Loucy (cell line): ENCODE data around the gene SND1.

Experiments used
- H2AFZ ChIP-seq: fragments of 200-600 bp; sonication (generic); 2 replicates; pipeline ENCODE4 v1.6.0; 2016; ENCODE audit warnings: antibody characterized with exemption, mild to moderate bottlenecking, low read length, moderate library complexity
- H3F3A ChIP-seq: fragments of 200-600 bp; 2 replicates; pipeline ENCODE4 v1.6.0; 2016; ENCODE audit warnings: antibody characterized with exemption, low read depth, mild to moderate bottlenecking
- H3K27me3 ChIP-seq: fragments of 200-600 bp; sonication (generic); 2 replicates; pipeline ENCODE4 v1.6.1; 2014; ENCODE audit warnings: low read length, mild to moderate bottlenecking; ENCODE audit not compliant: insufficient read depth, poor library complexity, severe bottlenecking
- H3K36me3 ChIP-seq: fragments of 200-600 bp; sonication (generic); 2 replicates; pipeline ENCODE4 v1.6.1; 2016; ENCODE audit warnings: low read length; ENCODE audit not compliant: insufficient read depth
- H3K4me1 ChIP-seq: fragments of 200-600 bp; sonication (generic); 2 replicates; pipeline ENCODE4 v1.5.1; 2014; ENCODE audit warnings: low read length, mild to moderate bottlenecking; ENCODE audit not compliant: insufficient read depth, poor library complexity, severe bottlenecking
- H3K4me2 ChIP-seq: fragments of 200-600 bp; sonication (generic); 2 replicates; pipeline ENCODE4 v1.6.0; 2014; ENCODE audit warnings: antibody characterized with exemption, low read length, low read depth, mild to moderate bottlenecking; ENCODE audit not compliant: poor library complexity, severe bottlenecking
- H3K4me3 ChIP-seq: fragments of 200-600 bp; sonication (generic); 2 replicates; pipeline ENCODE4 v1.5.1; 2014; ENCODE audit warnings: low read length, mild to moderate bottlenecking, mixed read lengths; ENCODE audit not compliant: poor library complexity, severe bottlenecking
- H3K79me2 ChIP-seq: fragments of 200-600 bp; sonication (generic); 2 replicates; pipeline ENCODE4 v1.6.1; 2014; ENCODE audit warnings: low read length; ENCODE audit not compliant: insufficient read depth
- H3K9ac ChIP-seq: fragments of 200-600 bp; sonication (generic); 2 replicates; pipeline ENCODE4 v1.6.0; 2014; ENCODE audit warnings: mild to moderate bottlenecking, low read depth, low read length, moderate library complexity; ENCODE audit not compliant: poor library complexity, severe bottlenecking
- H3K9me2 ChIP-seq: fragments of 200-600 bp; sonication (generic); replicated peaks from 2 replicates; pipeline ENCODE4 v1.6.1; 2016; ENCODE audit warnings: low read depth, low read length, mixed read lengths
- H3K9me3 ChIP-seq: fragments of 200-600 bp; sonication (generic); 2 replicates; pipeline ENCODE4 v1.6.1; 2014; ENCODE audit warnings: mild to moderate bottlenecking, antibody characterized with exemption, low read length, low read depth; ENCODE audit not compliant: insufficient read depth
- H4K20me1 ChIP-seq: fragments of 200-600 bp; sonication (generic); 2 replicates; pipeline ENCODE4 v1.6.0; 2014; ENCODE audit warnings: antibody characterized with exemption, low read length, mild to moderate bottlenecking; ENCODE audit not compliant: insufficient read depth, poor library complexity, severe bottlenecking
- EZH2phosphoT487 ChIP-seq: fragments of 200-600 bp; IDR thresholded peaks from 2 replicates; pipeline ENCODE4 v1.6.1; 2018; ENCODE audit warnings: antibody characterized with exemption, mild to moderate bottlenecking, moderate library complexity, borderline replicate concordance
- TF ChIP-seq, protein P1 (sequence below): fragments of 200-600 bp; sonication (generic); conservative IDR thresholded peaks from 2 replicates; pipeline ENCODE4 v1.5.1; 2014; ENCODE audit warnings: mild to moderate bottlenecking, antibody characterized with exemption, low read length

The SND1 gene

DNA sequence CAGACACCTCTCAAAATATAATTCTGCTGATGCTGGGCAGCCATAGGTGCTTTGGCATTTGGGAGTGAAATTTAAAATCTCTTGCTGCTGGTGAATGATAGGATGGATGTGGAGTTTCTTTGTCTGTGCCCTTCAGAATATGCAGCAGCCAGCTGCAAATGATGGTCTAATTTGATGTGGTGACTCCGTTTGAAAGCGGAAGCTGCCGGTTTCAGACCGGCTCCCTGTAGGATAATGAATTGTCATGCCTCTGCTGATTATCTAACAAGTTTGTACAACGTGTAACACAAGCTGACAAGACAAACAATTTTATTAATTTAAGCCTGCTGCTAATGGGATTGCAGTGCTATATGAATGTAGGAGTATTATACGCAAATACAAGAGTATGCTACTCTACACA is 103.5 kb downstream of the SND1 start:
- no peaks in the 10 kb centered on the region for H3K9me2 ChIP-seq
- H3K4me2 ChIP-seq = peak overlapping the region; percentile 42
- no peak for TF ChIP-seq EZH2phosphoT487
- TF ChIP-seq, protein P1, sequence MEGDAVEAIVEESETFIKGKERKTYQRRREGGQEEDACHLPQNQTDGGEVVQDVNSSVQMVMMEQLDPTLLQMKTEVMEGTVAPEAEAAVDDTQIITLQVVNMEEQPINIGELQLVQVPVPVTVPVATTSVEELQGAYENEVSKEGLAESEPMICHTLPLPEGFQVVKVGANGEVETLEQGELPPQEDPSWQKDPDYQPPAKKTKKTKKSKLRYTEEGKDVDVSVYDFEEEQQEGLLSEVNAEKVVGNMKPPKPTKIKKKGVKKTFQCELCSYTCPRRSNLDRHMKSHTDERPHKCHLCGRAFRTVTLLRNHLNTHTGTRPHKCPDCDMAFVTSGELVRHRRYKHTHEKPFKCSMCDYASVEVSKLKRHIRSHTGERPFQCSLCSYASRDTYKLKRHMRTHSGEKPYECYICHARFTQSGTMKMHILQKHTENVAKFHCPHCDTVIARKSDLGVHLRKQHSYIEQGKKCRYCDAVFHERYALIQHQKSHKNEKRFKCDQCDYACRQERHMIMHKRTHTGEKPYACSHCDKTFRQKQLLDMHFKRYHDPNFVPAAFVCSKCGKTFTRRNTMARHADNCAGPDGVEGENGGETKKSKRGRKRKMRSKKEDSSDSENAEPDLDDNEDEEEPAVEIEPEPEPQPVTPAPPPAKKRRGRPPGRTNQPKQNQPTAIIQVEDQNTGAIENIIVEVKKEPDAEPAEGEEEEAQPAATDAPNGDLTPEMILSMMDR = no peak
- H2AFZ ChIP-seq = no peak overlapping the region
- H3K4me3 ChIP-seq = peak overlapping the region; percentile 32
- H4K20me1 ChIP-seq = no peaks in the 10 kb centered on the region
- no peaks in the 10 kb centered on the region for H3F3A ChIP-seq
- peaks cover 45% of the 10 kb centered on the region for H3K4me1 ChIP-seq
- H3K9ac ChIP-seq = peak overlapping the region; percentile 41
- no peaks in the 10 kb centered on the region; the same call in 1 of the 2 replicates for H3K36me3 ChIP-seq
- H3K79me2 ChIP-seq = peaks cover 72% of the 10 kb centered on the region
- no peaks in the 10 kb centered on the region for H3K27me3 ChIP-seq
- no peaks in the 10 kb centered on the region for H3K9me3 ChIP-seq

DNA sequence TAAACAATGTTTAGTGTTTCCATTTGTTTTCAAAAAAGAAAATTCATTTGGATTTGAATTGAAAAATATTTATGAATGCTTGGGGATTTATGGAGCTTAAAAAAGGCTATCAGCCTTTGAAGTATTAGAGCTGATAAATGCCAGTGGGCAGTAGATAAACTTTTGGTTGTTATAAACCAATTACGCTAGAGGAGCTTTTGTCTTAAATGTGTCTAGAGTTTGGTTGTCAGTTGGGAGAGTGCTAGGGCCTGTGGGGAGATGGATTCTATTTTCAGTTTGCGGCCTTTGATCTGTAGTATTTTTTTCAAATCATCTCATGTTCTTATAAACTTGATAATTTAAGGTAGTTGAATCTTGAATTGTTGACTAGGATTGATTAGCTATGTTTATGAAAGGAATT is 104.0 kb downstream of the SND1 start:
- Histone ChIP-seq H3K9ac (peak overlapping the region; percentile 41), H3K9me3 (no peaks in the 10 kb centered on the region), H3K27me3 (no peaks in the 10 kb centered on the region), H3K4me3 (peak overlapping the region; percentile 32), H3F3A (no peaks in the 10 kb centered on the region), H3K79me2 (peaks cover 71% of the 10 kb centered on the region), H3K36me3 (no peaks in the 10 kb centered on the region), H3K4me1 (peaks cover 45% of the 10 kb centered on the region), H2AFZ (no peak overlapping the region), H3K4me2 (peak overlapping the region; percentile 42), H3K9me2 (no peaks in the 10 kb centered on the region), H4K20me1 (no peaks in the 10 kb centered on the region)
- TF ChIP-seq, protein P1 = no peak
- TF ChIP-seq EZH2phosphoT487 = no peak

DNA sequence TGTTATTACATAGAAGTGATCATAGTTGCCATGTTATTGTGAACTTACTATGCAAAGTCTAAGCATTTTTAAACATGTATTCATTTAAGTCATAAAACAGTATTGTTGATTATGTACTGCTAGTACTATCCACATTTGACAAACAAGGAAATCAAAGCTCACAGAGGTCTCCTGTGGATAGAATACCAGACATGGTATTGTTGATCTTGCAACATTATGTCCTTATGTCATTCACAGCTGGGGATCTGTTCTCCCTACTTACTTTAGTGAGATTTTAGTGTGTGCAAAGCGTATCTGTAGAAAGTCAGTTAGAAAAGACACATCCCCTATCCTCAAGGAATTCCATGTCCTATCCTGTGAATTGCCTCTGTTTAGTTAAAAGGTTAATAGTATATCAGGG is 106.1 kb downstream of the SND1 start:
- no peaks in the 10 kb centered on the region for H3K9me3 ChIP-seq
- no peak overlapping the region for H2AFZ ChIP-seq
- peaks cover 66% of the 10 kb centered on the region for H3K79me2 ChIP-seq
- no peaks in the 10 kb centered on the region for H4K20me1 ChIP-seq
- H3K4me1 ChIP-seq = peaks cover 33% of the 10 kb centered on the region
- no peak overlapping the region for H3K9ac ChIP-seq
- no peak for TF ChIP-seq EZH2phosphoT487
- TF ChIP-seq, protein P1 = no peak
- no peaks in the 10 kb centered on the region for H3K36me3 ChIP-seq
- H3K4me3 ChIP-seq = no peak overlapping the region
- H3F3A ChIP-seq = no peaks in the 10 kb centered on the region
- H3K4me2 ChIP-seq = no peak overlapping the region
- no peaks in the 10 kb centered on the region for H3K9me2 ChIP-seq
- H3K27me3 ChIP-seq = no peaks in the 10 kb centered on the region
